ENCODE measurements around the gene MSTN.
"Not testable (repeated sequence)": the region's sequence is repeated elsewhere in the genome, so short reads cannot be mapped to it uniquely, and the experiment has no call there.

Gene MSTN

GRCh38 chr2:190065839-190066238 lies 3.3 kb upstream of the MSTN start:
- DNase-seq (ENCODE audit: low read depth in 3 of 3, low spot score in 1 of 3), result no peak

GRCh38 chr2:190063624-190064023 lies 1.1 kb upstream of the MSTN start:
- no peak for DNase-seq (ENCODE audit: low read depth in 3 of 3, low spot score in 1 of 3)

GRCh38 chr2:190062053-190062452 lies 476 bp downstream of the MSTN start:
- no peak for DNase-seq (ENCODE audit: low read depth in 3 of 3, low spot score in 1 of 3)

- no peak for DNase-seq (ENCODE audit: low read depth in 3 of 3, low spot score in 1 of 3)
Measured at GRCh38 chr2:190060626-190061025, 1.9 kb downstream of the MSTN start.

- DNase-seq (ENCODE audit: low read depth in 3 of 3, low spot score in 1 of 3), result no peak
Measured at GRCh38 chr2:190060019-190060418, 2.5 kb downstream of the MSTN start.

- DNase-seq (ENCODE audit: low read depth in 3 of 3, low spot score in 1 of 3), result no peak
Measured at GRCh38 chr2:190053426-190053825, 9.1 kb downstream of the MSTN start.

- DNase-seq (ENCODE audit: low read depth in 3 of 3, low spot score in 1 of 3), result no peak
Measured at GRCh38 chr2:190052307-190052706, 10.2 kb downstream of the MSTN start.

GRCh38 chr2:190051223-190051622 lies 11.3 kb downstream of the MSTN start:
- no peak for DNase-seq (ENCODE audit: low read depth in 3 of 3, low spot score in 1 of 3)

- DNase-seq (ENCODE audit: low read depth in 3 of 3, low spot score in 1 of 3), result no peak
Measured at GRCh38 chr2:190050001-190050400, 12.5 kb downstream of the MSTN start.

- no peak for DNase-seq (ENCODE audit: low read depth in 3 of 3, low spot score in 1 of 3)
Measured at GRCh38 chr2:190044866-190045265, 17.7 kb downstream of the MSTN start.

- no peak for DNase-seq (ENCODE audit: low read depth in 3 of 3, low spot score in 1 of 3)
Measured at GRCh38 chr2:190043441-190043840, 19.1 kb downstream of the MSTN start.

- no peak for DNase-seq (ENCODE audit: low read depth in 3 of 3, low spot score in 1 of 3)
Measured at GRCh38 chr2:190036071-190036470, 26.5 kb downstream of the MSTN start.

- DNase-seq (ENCODE audit: low read depth in 3 of 3, low spot score in 1 of 3), result not testable (repeated sequence)
Measured at GRCh38 chr2:190034417-190034816, 28.1 kb downstream of the MSTN start.

GRCh38 chr2:190031969-190032618 lies 30.4 kb downstream of the MSTN start:
- DNase-seq (ENCODE audit: low read depth in 3 of 3, low spot score in 1 of 3), result no peak

- no peak for DNase-seq (ENCODE audit: low read depth in 3 of 3, low spot score in 1 of 3)
Measured at GRCh38 chr2:190023860-190024259, 38.7 kb downstream of the MSTN start.

GRCh38 chr2:190020720-190021119 lies 41.8 kb downstream of the MSTN start:
- DNase-seq (ENCODE audit: low read depth in 3 of 3, low spot score in 1 of 3), result no peak

GRCh38 chr2:190017837-190018236 lies 44.7 kb downstream of the MSTN start:
- no peak for DNase-seq (ENCODE audit: low read depth in 3 of 3, low spot score in 1 of 3)

GRCh38 chr2:190015969-190016368 lies 46.6 kb downstream of the MSTN start:
- DNase-seq (ENCODE audit: low read depth in 3 of 3, low spot score in 1 of 3), result not testable (repeated sequence)

All from stimulated activated CD4-positive, alpha-beta T cell treated with anti-CD3 and anti-CD28 coated beads, TNF-alpha, amount 100 ng/mL, for 1 hour (primary cell).